ENCODE data around the gene TPRA1.

TPRA1 gene

DNA sequence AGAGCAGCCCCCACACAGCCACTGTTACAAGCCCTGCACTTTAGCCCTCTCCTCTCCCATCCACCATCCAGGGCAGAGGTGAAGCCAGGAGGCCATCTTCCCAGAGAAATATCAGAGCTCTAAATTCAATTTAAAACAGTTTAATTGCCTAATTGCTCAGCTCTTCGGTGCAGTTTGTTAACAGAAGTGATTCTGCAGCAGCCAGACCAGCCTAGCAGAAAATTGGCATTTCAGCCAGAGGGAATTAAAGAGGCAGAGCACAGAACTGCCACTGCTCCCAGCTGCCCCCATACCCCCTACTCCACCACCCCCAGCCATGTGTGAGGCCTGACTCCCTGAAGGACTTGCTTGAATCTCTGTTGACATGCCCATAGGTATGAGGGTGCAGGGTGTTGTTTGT, 38.5 kb downstream of the TPRA1 start:
- DNase-seq, result no peak

DNA sequence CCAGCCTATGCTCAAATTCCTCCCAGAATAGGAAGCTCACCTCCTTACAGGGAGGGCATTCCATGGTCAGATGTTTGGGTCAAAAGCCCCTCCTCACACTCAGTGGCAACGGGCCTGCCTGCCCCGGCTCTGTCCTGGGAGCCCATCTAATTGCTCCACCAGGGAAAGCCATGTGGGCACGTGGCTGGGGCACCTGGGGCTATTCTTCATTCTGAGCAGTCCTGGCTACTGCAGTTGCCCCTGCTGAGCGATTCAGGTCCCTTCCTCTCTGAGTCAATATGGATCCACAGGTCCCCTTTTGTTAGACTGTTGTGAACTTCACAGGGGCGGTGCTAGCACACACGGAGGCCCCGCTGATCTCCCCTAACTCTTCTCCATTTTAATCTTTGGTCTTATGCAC, 39.4 kb downstream of the TPRA1 start:
- no peak for DNase-seq

DNA sequence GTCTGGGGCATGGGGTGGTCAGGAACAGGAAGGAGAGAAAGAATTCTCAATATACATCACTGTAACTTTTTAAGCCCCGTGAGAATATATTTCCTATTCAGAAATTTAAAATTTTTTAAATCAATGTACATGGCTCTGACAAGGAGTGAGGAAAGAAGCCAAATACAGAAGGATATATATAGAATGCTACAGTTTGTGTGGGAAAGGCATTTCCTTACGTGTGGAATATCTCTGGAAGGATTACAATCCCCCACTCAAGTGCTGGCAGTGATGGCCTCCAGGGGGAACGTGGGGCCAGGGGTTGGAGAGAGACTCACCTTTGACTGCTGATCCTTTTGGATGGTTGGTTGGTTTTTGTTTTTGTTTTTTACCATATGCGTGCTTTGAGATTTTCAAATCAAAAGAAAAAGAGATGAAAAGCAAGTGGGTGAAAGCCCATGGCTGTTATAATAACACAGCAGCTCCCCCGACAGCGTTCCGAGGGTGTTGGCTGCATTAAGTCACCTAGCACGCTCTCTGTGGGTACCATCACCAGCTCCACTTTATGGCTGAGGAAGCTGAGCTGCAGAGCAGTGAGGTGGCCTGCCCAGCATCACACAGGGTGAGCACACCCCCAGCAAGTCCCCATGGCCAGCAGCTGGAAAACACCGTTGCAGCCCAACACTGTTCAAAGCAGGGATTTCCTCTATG, 39.9 kb downstream of the TPRA1 start:
- DNase-seq, result no peak

DNA sequence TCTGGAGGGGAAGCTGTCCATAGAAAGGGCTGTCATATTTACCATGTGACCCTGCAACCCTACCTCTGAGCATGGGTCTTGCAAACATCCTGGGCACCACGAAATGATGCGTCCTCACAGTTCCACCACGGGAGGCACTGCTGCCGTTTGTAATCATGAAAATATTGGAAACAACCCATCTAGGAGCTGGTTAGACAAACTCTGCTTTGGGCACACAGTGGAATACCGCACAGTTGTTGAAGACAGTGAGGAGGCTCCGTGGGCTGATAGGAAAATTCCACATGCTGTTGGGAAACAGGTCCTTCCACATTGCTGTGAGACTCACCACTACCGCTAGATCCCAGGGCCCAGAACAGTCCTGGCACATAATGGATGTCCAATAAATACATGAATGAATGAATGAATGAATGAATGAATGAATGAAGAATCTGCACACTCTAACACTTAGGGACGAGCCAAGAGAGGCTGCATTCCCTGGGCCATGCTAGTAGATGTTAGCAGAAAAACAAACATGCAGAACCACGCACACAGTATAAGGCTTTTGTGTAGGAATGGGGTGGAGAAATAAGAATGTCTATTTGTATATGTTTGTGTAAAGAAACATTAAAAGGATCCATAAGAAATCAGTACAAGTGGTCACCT, 40.6 kb downstream of the TPRA1 start:
- DNase-seq, result no peak

DNA sequence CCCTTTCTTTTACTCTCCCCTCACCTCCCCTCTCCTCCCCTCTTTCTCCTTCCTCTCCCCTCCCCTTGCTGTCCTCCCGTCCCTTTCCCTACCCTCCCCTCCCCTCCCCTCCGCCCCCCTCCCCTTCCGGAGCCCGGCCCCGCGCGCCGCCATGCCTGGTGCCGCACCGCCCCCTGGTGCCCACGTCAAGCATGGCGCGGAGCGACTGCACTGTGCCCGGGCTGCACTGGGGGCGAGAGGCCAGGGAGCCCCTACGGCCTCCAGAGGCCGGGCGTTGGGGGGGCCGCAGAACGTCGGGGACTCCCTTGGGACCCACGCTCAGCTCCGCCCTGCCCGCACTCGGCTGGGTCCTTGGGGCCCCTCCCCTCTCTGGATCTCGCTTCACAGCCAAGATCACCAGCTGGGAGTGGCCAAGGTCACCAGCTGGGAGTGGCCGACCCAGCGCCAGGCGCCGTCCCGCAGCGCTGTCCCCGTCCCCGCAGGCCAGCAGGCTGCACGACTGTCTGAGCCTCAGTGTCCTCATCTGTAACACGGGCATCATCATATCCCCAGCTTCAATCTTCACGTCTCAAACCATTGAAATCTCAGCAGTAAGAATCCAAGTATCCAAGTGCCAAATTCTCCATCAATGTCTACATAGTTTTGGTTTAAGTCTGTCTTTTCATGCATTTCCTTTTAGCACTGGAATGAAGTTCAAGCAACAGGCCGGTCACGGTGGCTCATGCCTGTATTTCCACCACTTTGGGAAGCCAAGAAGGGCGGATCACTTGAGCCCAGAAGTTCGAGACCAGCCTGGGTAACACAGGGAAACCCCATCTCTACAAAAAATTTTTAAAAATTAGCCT, 42.5 kb downstream of the TPRA1 start:
- peak; percentile 47 for DNase-seq

DNA sequence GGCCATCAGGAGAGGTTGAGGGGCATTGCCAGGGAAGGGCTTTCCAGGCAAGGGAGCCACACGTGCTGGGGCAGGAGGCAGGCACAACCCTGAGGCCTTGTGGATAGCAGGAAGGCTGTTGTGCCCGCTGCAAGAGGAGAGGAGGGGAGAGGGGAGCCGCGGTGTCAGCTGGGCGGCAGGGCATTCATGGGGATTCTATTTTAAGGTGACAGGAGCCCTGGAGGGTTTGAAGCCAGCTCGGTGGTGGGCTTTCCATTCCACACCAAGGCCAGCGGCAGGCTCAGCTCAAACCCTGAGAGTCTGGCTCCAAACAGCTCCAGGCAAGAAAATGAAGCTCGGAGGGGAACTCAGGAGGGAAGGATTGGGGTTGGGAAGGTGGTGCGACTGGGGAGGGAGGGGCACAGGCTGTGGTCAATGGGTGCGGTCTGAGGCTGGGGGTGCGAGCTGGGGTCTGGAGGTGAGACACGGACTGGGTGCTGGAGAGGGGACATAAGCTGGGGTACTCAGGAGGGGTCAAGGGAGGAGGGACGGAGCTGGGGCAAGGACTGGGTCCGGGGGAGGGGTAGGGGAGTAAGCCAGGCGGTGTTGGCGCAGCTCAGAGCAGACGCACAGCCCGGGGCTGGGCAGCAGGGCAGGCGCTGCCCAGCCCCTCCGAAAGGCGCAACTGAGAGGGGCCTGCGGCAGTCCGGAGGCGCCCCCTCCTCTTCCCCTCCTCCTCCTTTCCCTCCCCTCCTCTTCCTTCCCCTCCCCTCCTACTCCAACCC, 43.4 kb downstream of the TPRA1 start:
- no peak for DNase-seq

DNA sequence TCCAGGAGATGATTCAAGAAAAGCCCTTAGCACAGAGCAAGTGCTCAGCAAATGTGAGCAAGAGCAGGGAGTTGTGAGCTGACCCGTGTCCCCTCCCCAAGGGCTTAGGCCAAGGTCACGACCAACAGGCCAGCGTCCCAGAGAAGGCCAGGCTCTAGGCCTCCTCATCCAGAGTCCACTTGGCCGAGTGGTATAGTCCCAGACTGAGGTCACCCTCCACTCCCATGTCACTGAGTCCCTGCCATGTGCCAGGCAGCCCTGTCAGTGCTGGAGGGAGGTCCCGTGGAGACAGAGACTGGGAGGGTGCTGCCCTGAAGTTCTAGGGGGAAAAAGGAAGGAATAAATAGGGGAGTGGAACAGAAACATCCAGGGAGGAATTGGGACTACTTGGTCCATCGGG, 44.0 kb downstream of the TPRA1 start:
- no peak for DNase-seq

DNA sequence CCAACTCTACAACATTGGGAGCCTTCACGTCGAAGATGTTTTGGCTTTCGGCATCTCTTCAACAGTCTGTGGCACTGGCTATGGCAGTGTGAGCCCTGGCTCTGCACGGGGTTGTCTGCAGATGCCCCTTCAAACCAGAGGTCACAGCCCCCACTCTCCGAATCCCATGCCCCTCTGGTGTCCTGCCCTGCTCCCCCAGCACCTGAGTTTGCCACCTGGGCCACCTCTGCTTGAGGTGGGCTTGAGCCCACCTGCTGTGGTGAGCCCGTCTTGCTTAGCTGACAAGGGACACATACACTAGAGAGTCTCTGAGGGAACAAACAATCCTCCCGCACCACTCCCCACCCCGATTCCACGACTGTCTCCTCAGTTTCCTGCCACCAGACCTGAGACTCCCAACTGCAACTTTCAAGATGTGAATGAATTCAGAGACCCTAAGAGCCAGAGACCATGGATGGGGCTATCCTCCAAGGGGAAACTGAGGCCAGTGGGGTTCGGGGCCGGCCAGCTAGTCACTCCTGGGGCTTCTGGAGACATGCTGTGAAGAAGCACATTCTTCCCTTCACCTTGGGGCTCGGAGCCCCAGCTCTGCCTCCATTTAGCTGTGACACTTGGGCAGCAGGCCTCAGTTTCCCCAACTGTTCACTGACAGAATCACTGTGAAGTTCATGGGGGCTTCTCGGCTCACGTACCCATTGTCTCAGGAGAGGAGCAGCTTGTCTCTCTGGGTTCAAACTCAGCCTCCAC, 44.6 kb downstream of the TPRA1 start:
- DNase-seq, result no peak

DNA sequence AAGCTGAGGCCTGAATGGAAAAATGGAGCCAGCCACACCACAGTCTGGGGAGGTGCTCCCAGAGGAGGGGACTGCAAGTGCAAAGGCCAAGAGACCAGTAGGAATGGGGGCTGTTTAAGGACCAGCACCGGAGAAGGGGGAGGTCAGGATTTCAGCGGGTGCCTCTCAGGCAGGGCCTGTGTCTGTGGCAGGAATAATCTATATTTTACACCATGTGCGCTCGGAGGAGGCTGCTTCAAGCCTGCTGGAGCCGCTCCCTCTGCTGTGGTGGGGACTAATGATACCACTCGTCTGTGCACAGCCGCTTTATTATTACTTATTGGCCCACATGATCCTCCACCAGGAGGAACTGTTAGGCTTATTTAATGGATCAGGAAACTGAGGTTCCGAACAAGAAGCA, 45.3 kb downstream of the TPRA1 start:
- no peak for DNase-seq

DNA sequence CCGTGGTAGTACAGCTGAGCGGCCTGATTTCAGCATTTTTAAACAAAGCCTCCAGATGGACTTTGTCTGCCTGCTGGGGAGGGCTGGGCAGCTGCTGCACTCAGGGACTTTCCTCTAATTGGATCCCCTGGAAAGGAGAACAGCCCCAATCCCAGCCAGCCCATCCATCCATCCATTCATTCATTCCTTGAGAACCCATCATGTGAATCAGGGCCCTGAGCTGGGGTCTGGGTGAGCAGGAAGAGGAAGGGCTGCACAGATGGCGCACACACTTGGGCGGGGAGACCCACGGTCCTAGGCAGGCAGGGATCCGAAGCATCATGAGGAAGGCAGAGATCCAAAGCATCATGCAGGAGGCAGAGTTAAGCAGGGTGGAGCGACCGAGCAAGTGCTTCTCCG, 45.7 kb downstream of the TPRA1 start:
- DNase-seq, result no peak

DNA sequence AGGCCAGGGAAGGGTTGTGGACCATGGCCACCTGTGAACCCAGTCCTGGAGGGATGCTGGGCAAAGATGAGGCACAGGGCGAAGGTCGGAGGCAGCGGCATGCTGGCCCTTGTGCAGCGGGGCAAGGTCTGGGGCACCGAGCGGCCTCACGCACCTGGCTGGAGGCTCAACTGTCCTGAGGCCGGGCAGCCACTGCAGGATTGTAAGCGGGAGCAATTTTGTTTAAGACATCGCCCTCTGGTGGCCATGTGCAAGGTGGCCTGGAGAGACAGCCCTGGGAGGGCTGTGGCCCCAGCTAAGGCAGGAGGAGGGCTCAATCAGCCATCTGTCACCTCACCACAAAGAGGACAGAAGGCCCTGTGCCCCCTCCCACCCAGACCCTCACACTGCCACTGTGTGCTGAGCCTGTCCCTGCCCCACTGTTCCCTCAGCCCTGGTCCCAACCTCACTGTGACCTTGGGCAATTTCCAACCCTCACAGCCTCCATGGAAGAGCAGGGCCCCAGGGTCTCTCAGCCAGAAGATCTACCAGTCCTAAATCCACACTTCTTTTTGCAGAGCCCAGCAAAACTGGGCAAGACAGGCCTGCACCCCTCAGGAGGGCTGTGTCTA, 46.2 kb downstream of the TPRA1 start:
- peak; percentile 35 for DNase-seq

DNA sequence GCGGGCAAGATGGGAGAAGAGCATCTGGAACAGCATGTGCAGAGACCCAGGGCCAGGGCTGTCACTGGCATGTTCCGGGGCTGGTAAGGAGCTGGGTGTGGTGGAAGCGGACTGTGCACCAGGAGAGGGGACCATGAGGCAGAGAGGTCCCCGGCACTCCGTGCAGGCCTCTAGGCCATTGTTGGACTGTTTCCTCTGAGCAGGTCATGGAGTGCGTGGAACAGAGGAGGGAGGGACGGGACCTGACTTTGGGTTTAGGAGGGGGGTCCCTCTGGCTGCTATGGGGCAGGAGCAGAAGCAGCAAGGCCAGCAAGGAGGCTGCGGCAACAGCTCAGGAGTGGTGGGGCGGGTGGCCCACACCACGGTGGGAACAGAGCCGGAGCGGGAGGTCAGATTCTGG, 47.1 kb downstream of the TPRA1 start:
- DNase-seq, result no peak

DNA sequence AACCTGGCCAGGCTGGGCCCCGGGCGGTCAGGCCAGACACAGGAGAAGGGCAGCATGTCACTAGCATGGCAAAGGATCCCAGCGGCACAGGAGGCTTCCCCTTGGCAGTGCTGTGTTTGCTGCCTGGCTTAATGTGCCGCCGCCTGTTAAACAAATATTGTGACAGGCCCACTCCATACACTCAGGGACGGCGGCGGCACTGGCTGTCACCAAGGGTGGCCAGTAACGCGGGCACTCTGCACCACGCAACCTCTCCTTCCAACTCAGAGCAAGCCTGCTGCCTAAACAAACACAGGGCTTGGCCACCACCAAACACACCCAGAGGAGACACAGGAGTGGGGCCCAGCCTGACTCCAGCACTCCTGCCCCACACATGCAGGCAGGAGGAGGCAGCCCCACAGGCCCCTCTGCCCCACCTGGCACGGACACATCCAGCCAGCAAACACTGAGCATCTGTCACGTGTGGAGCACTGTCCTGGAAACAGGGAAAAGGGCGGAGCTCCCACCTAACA, 48.0 kb downstream of the TPRA1 start:
- peak; percentile 4 for DNase-seq

DNA sequence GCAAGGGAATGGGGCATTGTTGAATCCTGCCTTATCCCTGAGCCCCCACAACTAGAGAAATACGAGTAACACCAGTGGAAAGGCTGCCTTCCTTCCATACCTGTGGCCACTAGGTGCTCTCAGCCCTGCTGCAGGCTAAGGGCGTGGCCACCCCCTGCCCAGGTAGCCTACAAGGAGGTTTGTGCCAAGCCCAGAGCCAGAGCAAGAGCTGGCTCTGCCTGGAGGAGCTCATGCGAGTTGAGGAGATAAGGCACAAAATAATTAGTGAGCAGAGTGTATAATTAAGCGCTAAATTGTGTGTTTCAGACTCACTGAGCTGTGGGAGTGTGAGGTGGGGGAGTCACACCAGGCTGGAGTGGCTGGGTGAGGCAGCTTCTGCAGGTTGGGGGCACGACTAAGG, 49.2 kb downstream of the TPRA1 start:
- DNase-seq, result no peak

DNA sequence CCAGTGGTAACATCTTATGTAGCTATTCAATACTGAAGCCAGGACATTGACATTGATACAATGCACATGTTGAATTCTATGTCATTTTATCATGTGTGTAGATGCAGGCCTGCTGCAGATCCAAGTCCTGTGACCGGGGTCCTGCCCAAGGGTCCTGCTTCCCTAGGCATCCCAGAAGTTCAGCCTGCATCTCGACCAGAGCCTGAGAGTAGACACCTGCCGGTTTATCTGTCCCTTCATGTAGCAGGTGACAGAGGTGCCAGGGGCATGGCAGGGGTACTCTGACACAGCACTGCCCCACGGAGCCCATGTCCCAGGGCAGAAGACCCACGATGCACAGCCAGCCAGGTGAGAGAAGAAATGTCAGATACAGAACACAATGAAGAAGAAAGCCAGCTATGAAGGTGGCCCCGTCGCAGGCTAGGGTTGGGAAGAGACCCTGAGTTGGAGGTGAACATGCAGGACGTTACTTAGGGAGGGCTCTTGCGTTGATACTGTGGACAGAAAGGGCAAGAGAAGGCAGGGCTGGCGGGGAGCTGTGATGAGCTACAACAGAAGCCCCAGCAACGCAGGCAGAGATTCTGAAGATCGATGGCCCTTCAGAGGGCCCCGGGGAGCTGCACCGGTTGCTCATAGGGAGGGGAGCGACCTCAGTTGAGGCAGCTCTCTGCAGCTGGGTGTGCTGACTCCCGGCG, 51.0 kb downstream of the TPRA1 start:
- no peak for DNase-seq

DNA sequence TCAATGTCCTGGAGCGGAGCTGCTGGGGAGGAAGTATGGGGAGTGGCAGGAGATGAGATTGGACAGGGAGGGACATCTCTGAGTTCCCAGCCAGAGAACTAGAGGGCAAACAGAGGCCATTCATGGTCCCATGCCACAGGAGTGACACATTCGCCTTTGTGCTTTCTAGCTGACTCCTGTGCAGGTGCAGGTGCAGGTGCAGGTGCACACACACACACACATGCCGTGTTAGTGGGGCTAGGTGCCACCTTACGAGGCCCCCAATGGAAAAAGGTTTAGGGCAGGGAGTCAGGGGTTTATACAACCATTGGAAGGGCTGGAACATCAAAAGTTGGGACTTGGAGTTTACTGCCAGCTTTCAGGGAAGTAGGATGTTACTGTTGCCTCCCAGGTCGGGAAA, 52.0 kb downstream of the TPRA1 start:
- DNase-seq, result no peak

DNA sequence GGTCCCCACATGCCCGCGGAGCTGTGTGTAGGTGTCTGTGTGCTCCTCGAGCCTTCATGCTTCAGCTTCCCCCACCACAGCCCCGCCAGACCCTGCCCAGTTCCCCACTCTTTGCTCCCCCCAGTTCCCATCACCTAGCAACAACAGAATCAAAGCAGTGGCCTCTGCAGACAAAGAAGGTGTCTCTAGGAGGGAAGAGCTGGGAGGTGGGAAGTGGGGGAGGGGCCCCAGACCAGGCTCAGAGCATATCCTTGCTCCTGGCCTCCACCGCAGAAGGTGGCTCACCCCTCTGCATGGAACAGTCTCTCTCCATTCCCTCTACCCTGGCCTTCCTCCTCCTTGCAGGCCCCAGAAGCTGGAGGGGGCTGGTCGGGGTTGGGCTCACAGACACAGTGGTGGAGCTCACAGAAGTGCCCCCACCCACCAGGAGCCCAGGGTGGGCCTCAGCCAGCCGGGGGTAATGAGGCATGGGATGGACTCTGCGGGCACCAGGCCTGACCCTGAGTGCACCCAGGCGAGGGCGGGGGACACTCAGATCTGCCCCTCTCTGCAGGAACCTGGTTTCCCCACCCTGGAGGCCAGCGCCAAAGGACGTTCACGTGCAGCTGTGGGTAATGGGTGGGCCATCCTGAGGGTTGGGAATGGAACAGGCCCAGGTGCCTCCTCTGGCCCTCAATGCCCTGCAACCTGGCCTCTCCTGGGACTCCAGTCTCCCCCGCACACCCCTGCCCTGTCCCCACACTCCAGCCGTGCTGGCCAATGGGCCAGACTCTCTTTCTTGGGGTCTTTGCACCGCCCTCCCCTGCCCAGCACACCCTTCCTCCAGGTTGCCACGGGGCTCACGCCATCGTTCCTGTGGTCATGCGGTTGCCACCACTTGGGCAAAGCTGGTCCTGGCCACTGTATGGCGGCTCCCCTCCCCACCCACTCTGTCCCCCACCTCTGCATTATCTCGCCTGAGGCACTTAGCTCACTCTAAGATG, 53.4 kb downstream of the TPRA1 start:
- no peak for DNase-seq

DNA sequence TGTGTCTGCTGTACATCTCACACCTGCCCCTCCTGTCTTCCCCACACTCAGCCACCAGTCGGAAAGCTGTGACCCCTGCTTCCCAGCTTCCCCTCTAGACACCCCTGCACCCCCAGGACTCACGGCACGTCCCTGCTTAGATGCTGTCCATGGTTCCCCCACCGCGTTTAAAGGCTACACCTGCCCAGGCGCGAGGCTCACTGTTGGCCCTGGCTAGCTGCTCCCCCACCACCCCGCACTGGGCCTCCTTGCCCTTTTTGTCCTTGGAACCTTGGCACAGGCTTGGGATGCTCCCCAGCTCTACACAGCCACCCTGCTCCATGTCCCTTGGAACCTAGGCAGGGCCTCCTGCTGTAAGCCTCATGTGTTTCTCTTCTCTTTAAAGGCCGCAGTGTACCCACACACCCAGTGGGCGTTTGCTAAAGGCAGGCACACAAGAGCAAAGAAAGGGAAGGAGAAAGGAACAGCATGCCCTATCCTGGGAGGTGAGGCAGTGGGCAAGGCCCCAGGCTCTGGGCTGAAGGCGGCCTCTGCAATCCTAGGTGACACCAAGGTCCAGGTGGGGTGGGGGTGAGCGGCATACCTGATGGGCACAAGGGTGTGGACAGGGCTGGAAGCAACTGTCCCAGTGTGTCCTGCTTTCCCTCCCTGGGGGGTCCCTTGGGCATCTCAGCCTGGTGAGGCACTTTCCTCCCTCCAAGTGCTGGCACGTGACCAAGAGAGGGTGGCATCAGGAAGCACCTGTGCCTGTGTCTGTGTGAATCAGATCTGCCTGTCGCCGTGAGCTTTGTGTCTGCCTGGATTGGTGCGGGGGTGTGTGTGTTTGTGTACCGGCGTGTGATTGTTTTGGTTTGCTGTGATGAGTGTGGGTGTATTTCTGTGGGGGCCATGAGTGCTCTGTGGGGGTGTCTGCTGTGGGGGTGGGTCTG, 54.4 kb downstream of the TPRA1 start:
- no peak for DNase-seq
